Brain microvascular endothelial cell (primary cell): Measurements from ENCODE around the gene EMCN.

ENCODE experiments used
- DNase-seq: peaks from one replicate; pipeline ENCODE4 v3.0.0-alpha.2; 2020
- H3K27ac ChIP-seq: fragments of 250-450 bp; sonication (Bioruptor Pico); 2 replicates; pipeline ENCODE4 v1.5.1; 2020; ENCODE audit warnings: mild to moderate bottlenecking, moderate library complexity
- H3K27me3 ChIP-seq: fragments of 250-450 bp; sonication (Bioruptor Pico); replicated peaks from 2 replicates; pipeline ENCODE4 v1.5.1; 2020; ENCODE audit warnings: mild to moderate bottlenecking
- H3K36me3 ChIP-seq: fragments of 250-450 bp; sonication (Bioruptor Pico); replicated peaks from 2 replicates; pipeline ENCODE4 v1.5.1; 2020; ENCODE audit warnings: mild to moderate bottlenecking
- H3K4me3 ChIP-seq: 2 replicates; pipeline ENCODE4 v1.5.1; 2011; ENCODE audit warnings: low read depth, mild to moderate bottlenecking, control low read depth, low read length, moderate library complexity
- CTCF ChIP-seq: IDR thresholded peaks from 2 replicates; pipeline ENCODE4 v1.5.1; 2011; ENCODE audit warnings: low read depth, mild to moderate bottlenecking, moderate library complexity, low read length, control low read depth, inconsistent platforms; ENCODE audit errors: missing control alignments
- in situ Hi-C: cut with HindIII; loops from 2 replicates; pipeline ENCODE4 v1.10.0; 2017; ENCODE audit warnings: low sequenced_read_pairs, low pct_ligation_motif_present

Gene EMCN

DNA sequence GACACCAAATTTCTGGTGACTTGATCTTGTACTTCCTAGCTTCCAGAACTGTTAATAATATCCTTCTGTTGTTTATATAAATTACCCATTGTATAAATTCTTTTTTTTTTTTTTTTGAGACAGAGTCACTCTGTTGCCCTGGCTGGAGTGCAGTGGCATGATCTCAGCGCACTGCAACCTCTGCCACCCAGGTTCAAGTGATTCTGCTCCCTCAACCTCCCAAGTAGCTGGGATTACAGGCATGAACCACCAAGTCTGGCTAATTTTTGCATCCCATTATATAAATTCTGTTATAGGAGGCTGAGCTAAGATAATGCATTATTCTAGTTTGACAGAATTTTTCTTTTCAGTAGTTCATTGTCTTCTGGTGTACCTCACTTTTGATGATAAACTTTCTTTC is 170.6 kb downstream of the EMCN start:
- H3K27ac ChIP-seq, result no peak overlapping the region
- in situ Hi-C loops, result no loop called here

DNA sequence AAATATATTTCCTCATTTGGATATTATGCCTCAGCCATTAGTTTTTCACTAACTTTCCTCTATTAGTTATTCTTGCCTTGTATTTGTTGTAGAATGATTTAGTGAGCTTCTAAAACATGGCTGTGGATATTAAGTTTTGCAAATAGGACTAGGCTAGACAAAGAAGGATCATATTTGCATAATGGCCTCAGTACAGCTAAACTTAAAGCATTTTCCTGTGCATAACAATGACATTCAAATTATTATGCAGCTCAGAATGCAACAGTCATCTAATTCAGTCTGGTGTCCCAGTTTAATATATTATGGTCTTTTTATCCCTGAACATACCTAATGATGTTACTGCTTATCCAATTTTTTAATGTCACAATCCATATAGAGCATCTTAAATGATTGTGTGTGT is 172.2 kb downstream of the EMCN start:
- in situ Hi-C loops, result no loop called here
- Histone ChIP-seq H3K27ac (no peak overlapping the region), H3K27me3 (no peaks in the 10 kb centered on the region), H3K36me3 (no peaks in the 10 kb centered on the region), H3K4me3 (no peak overlapping the region)
- TF ChIP-seq CTCF, result no peak
- no peak for DNase-seq

More for the DNA sequence above, 170.6 kb downstream of the EMCN start:
- TF ChIP-seq CTCF, result no peak
- Histone ChIP-seq H3K4me3 (no peak overlapping the region), H3K27me3 (no peaks in the 10 kb centered on the region), H3K36me3 (no peaks in the 10 kb centered on the region)
- no peak for DNase-seq
